Gastrocnemius medialis (tissue), 4 donors: Measurements from ENCODE around the gene ATP10D.

Source experiments
- POLR2A ChIP-seq, 2 donors: fragments of 450-650 bp; IDR thresholded peaks; one replicate each; pipeline ENCODE4 v1.6.1; 2017; ENCODE audit warnings: antibody characterized with exemption in 2 of 2, mild to moderate bottlenecking in 2 of 2, moderate library complexity in 2 of 2
- TF ChIP-seq, protein P1 (sequence below), 5 experiments: fragments of 450-650 bp in 3 of 5; fragments of 200-600 bp in 2 of 5; sonication (generic) in 2 of 5; IDR thresholded peaks in 4 of 5; conservative IDR thresholded peaks in 1 of 5; 1 replicate in 4 of 5; 2 replicates in 1 of 5; pipeline ENCODE4 v1.5.1; 2016 to 2019; ENCODE audit warnings: antibody characterized with exemption in 5 of 5, mild to moderate bottlenecking in 3 of 5, moderate library complexity in 3 of 5

DNA sequence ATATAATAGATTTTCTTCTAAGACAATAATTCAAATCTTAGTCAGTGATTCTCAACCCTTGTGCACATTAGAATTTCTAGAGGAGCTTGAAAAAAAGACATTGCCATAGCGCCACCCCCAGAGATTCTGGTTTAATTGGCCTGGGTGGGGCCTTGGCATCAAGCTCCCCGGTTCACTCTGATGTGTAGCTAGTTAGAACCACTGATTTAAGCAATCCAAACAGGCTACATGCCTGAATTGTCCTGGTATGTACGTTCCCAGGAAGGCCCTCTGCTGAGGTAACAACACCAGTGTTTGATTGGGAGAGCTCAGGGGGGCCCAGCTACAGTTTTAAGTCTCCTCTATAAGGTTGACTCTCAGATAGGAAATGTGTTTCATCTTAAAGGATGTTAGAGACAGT, 1.3 kb upstream of the ATP10D start:
- TF ChIP-seq, protein P1, sequence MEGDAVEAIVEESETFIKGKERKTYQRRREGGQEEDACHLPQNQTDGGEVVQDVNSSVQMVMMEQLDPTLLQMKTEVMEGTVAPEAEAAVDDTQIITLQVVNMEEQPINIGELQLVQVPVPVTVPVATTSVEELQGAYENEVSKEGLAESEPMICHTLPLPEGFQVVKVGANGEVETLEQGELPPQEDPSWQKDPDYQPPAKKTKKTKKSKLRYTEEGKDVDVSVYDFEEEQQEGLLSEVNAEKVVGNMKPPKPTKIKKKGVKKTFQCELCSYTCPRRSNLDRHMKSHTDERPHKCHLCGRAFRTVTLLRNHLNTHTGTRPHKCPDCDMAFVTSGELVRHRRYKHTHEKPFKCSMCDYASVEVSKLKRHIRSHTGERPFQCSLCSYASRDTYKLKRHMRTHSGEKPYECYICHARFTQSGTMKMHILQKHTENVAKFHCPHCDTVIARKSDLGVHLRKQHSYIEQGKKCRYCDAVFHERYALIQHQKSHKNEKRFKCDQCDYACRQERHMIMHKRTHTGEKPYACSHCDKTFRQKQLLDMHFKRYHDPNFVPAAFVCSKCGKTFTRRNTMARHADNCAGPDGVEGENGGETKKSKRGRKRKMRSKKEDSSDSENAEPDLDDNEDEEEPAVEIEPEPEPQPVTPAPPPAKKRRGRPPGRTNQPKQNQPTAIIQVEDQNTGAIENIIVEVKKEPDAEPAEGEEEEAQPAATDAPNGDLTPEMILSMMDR (IDR thresholded peaks at IDR 0.05 in 4 of 5, conservative IDR thresholded peaks at IDR 0.05 in 1 of 5), result no peak
- no peak for TF ChIP-seq POLR2A (IDR thresholded peaks at IDR 0.05)
